ENCODE measurements around the gene ACOXL.

Gene ACOXL

GRCh38 chr2:111145951-111146350 is 413.6 kb downstream of the ACOXL start:
- DNase-seq = no peak

- DNase-seq = no peak
Observed at GRCh38 chr2:111148225-111148873, 416.0 kb downstream of the ACOXL start.

GRCh38 chr2:111148925-111149324 is 416.6 kb downstream of the ACOXL start:
- DNase-seq = no peak

GRCh38 chr2:111149882-111150455 is 417.6 kb downstream of the ACOXL start:
- DNase-seq = no peak

GRCh38 chr2:111154758-111155157 is 422.4 kb downstream of the ACOXL start:
- no peak for DNase-seq

DNA sequence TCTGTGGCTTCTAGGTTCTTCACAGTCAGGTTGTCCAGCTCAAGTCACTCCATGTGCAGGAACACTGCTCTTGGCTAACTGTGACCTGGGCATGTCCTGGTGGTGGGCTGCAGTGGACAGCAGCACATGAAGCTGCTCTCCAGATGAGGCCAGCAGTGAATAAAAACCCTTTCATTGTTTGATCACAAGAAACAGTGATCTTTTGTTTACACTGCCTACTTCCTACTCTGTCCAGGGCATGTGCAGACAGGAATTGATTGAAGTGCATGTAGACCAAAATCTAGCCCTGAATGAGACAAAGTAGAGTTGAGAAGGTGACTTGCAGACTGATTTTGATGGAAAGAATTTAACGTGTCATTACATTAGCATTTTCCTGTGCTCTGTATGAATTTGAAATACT is 423.2 kb downstream of the ACOXL start:
- DNase-seq = no peak

DNA sequence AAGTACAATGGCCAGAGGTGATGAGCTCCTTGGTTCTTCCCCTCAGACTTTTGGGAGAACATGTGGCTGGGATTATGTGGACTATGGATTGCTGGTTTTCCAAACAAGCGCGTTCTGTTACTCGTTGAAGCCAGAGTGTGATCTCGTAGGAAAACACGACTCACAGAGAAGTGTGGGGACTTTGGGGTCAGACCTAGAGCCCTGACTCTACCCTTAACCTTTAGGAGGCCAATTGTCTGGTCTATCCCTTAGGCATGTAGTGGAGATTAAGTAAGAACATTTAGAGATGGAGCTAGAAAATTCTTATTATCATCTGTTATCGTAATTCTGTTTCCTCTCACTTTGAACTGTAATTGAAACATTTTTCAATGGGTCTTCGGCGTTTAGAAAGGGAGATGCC is 424.2 kb downstream of the ACOXL start:
- no peak for DNase-seq

- DNase-seq = no peak
Observed at GRCh38 chr2:111157071-111157661, 424.8 kb downstream of the ACOXL start.

DNA sequence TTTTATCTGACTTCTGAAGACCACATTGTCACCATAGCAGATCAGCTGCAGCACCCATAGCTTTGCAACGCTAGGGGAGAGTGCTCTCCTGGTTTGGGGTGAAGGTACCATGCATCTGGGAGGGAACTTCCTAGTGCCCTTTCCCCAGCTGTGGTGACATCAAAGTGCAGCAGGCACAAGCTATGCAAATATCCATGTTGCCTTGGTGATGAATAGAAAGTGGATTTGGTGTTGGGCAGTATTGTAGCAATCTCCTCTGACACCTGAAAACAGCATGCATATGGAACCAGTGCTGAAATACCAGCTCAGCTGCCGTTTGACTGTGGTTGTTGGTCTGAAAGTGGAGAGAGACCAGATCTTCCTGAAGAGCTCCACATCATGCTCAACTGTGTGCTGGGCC is 425.4 kb downstream of the ACOXL start:
- DNase-seq = no peak

- DNase-seq = no peak
Observed at GRCh38 chr2:111159641-111160040, 427.3 kb downstream of the ACOXL start.

DNA sequence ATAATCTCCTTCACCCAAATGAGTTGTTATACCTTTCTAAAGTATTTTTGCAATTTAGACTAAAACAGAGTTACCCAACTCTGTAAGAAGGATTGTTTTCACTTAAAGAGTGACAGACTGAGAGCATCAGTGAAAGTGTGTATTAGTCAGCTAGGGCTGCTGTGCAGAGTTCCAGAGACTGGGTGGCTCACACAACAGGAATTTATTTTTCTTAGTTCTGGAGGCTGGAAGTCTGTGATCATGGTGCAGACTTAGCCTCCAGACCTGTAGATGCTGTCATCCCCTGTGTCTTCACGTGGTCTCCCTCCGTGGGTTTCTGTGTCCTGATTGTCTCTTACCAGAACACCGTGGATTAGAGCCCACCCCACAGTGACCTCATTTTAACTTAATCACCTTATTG is 428.4 kb downstream of the ACOXL start:
- no peak for DNase-seq

DNA sequence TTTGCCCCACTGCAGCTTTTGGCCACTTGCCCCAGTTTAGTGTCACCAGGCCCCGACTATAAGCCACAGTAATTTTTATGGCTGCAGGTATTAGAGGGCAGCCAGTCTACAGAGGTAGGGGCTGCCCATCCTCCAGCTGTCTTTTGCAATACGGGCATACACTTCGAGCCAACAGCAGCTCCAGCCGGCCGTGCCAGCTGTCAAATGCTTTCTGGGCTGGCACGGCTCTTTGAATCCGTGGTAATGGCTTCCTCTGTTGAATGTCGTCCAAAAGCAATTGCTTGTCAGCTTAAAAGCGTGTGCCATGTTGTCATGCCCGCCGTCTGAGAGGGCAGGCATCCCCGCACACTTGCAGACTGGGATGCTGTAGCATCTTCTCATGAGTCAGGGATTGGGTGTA is 429.6 kb downstream of the ACOXL start:
- no peak for DNase-seq

GRCh38 chr2:111162718-111163331 is 430.5 kb downstream of the ACOXL start:
- DNase-seq = no peak

- no peak for DNase-seq
Observed at GRCh38 chr2:111164078-111164477, 431.7 kb downstream of the ACOXL start.

DNA sequence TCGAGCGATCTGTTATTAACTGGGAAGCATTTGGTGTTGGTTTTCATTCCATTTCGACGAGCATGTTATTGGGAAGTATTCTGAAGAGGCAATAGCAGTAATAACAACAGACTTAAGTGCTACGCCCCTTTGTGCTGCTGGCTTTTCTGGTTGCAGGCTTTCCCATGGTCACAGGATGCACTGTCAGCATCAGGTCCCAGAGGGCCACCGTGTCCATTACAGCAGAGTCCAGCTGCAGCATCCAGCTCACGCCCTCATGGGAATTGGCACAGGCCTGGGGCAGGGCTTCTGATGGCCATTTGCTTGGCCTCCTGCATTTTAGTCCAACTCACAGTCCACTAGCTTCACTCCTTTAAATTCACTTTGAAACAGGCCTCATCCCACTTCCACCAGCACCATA is 432.7 kb downstream of the ACOXL start:
- DNase-seq = no peak

DNA sequence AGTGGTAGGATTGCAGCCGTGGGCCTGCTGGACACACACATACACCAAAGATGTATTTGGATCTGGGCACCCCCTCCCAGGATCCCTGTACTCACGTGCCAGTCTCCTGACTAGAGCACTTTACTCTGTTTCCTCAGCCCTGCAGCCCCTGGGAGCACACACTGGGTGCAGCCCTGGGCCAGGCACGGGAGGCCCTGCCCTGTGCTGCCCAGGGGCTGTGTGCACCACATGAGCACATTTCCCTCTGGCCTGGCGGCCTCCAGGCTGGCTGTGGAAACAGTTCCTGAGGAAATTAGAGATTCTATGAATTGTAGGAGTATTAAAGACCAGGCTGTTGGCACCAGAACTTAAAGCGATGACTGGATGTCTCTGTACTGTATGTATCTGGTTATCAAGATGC is 433.7 kb downstream of the ACOXL start:
- DNase-seq = no peak

- no peak for DNase-seq
Observed at GRCh38 chr2:111167076-111167862, 434.9 kb downstream of the ACOXL start.

DNA sequence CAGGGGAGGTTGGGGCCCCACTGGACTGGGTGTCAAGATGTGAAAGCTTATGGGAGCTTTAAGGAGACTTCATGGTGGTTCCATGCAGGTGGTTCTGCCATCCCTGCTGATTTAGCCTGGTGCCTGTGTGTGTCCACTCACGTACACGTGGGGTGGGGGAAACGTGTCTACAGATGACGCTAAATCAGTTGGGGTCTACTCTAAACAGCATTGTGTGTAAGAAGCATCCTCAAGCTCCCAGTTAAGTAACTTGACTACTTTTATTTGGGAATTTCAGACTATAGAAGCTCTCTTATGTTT is 435.4 kb downstream of the ACOXL start:
- DNase-seq = no peak
